GM12878 (cell line): Measurements from ENCODE around the gene PLPP1. TPM values are rescaled to one million over a fixed set of nuclear protein-coding genes. Genes with fewer than 3 reads are reported as not detected.

ENCODE experiments used
- ATAC-seq: fragments of 200-7000 bp; cut with Tn5 transposase; 3 replicates; pipeline ENCODE4 v1.9.1; 2020; ENCODE audit warnings: mild to moderate bottlenecking, moderate library complexity
- BruUV-seq: library from RNA; stranded (reverse); fragments of 400-500 nt; replicated peaks from 2 replicates; lab custom pipeline; 2021; lab: Mats Ljungman, UMichigan
- CTCF ChIA-PET: fragments of 300-600 bp; sonication (Branson Sonifier 250); formaldehyde crosslinking; extraction: SDS; loops from one replicate; lab custom pipeline; 2021; ENCODE audit warnings: inconsistent platforms; lab: Yijun Ruan, JAX
- POLR2A ChIA-PET: fragments of 350-600 bp; formaldehyde crosslinking; extraction: SDS; loops from one replicate; lab custom pipeline; 2021; ENCODE audit warnings: inconsistent platforms; lab: Charles Lee
- RAD21 ChIA-PET: fragments of 300-600 bp; sonication (Branson Sonifier 250); formaldehyde crosslinking; loops from one replicate; lab custom pipeline; 2023; ENCODE audit warnings: antibody characterized with exemption; ENCODE audit not compliant: unreplicated experiment; lab: Charles Lee
- SMC1A ChIA-PET: fragments of 300-600 bp; sonication (Branson Sonifier 250); formaldehyde crosslinking; loops from one replicate; lab custom pipeline; 2023; ENCODE audit not compliant: unreplicated experiment, uncharacterized antibody; lab: Charles Lee
- DNase-seq: peaks from one replicate; pipeline ENCODE4 v3.0.0-alpha.2; 2011; ENCODE audit warnings: low read depth, low spot score
- FAIRE-seq: peaks from 3 replicates; lab custom pipeline; 2011; peaks lifted over from hg19 to GRCh38; lab: Jason Lieb, UNC
- H2AFZ ChIP-seq: 2 replicates; pipeline ENCODE4 v1.6.0; 2011; ENCODE audit warnings: low read depth, low read length, control low read depth; ENCODE audit not compliant: control insufficient read depth
- H3K27ac ChIP-seq: 2 replicates; pipeline ENCODE4 v1.5.1; 2011; ENCODE audit warnings: control low read depth; ENCODE audit not compliant: control insufficient read depth, insufficient read depth
- H3K27me3 ChIP-seq, 2 experiments: replicated peaks in 1 of 2; 2 replicates each; pipeline versions ENCODE4 v1.6.0 to v1.6.1; 2011; ENCODE audit warnings: low read length in 1 of 2; ENCODE audit not compliant: control insufficient read depth in 2 of 2, insufficient read depth in 2 of 2
- H3K36me3 ChIP-seq, 2 experiments: 2 replicates each; pipeline ENCODE4 v1.5.1; 2011; ENCODE audit warnings: low read length in 1 of 2; ENCODE audit not compliant: control insufficient read depth in 2 of 2, insufficient read depth in 2 of 2
- H3K4me1 ChIP-seq: 2 replicates; pipeline ENCODE4 v1.6.1; 2011; ENCODE audit warnings: mild to moderate bottlenecking, low read length, moderate library complexity, mixed read lengths; ENCODE audit not compliant: control insufficient read depth, insufficient read depth
- H3K4me2 ChIP-seq: 2 replicates; pipeline ENCODE4 v1.6.0; 2011; ENCODE audit warnings: control low read depth; ENCODE audit not compliant: control insufficient read depth, insufficient read depth
- H3K4me3 ChIP-seq: fragments of 200-600 bp; sonication (generic); 2 replicates; pipeline ENCODE4 v1.5.1; 2016
- H3K79me2 ChIP-seq: 2 replicates; pipeline ENCODE4 v1.6.0; 2011; ENCODE audit warnings: low read length; ENCODE audit not compliant: control insufficient read depth, insufficient read depth
- H3K9ac ChIP-seq: 2 replicates; pipeline ENCODE4 v1.8.0; 2011; ENCODE audit warnings: low read length, control low read depth, mixed read lengths; ENCODE audit not compliant: control insufficient read depth, insufficient read depth
- H3K9me3 ChIP-seq: replicated peaks from 3 replicates; pipeline ENCODE4 v1.5.1; 2011; ENCODE audit warnings: mild to moderate bottlenecking, low read length; ENCODE audit not compliant: control insufficient read depth, insufficient read depth
- H4K20me1 ChIP-seq: 2 replicates; pipeline ENCODE4 v1.6.0; 2011; ENCODE audit not compliant: control insufficient read depth, insufficient read depth
- HCFC1 ChIP-seq: fragments of 150-350 bp; IDR thresholded peaks from 2 replicates; pipeline ENCODE4 v1.6.1; 2014; ENCODE audit warnings: low read length
- KLF5 ChIP-seq: fragments of 450-650 bp; IDR thresholded peaks from 2 replicates; pipeline ENCODE4 v1.6.1; 2014; ENCODE audit warnings: mild to moderate bottlenecking; ENCODE audit not compliant: partially characterized antibody
- MEF2B ChIP-seq: fragments of 450-650 bp; IDR thresholded peaks from 2 replicates; pipeline ENCODE4 v1.6.1; 2018; ENCODE audit warnings: mild to moderate bottlenecking, moderate library complexity; ENCODE audit not compliant: partially characterized antibody, poor library complexity, severe bottlenecking
- MXI1 ChIP-seq: fragments of 150-350 bp; IDR thresholded peaks from 2 replicates; pipeline ENCODE4 v1.6.1; 2011; ENCODE audit warnings: low read depth, mild to moderate bottlenecking, inconsistent platforms, low read length, improper control_type of control experiment
- NFIC ChIP-seq: IDR thresholded peaks from 2 replicates; pipeline ENCODE4 v1.6.1; 2012; ENCODE audit warnings: low read depth, mild to moderate bottlenecking, inconsistent platforms, low read length, moderate library complexity
- NFXL1 ChIP-seq: fragments of 450-650 bp; IDR thresholded peaks from 2 replicates; pipeline ENCODE4 v1.6.1; 2017; ENCODE audit warnings: antibody characterized with exemption, mild to moderate bottlenecking, borderline replicate concordance
- NR2F1 ChIP-seq: fragments of 450-650 bp; conservative IDR thresholded peaks from 2 replicates; pipeline ENCODE4 v1.6.1; 2017; ENCODE audit warnings: mild to moderate bottlenecking
- NRF1 ChIP-seq: conservative IDR thresholded peaks from 2 replicates; pipeline ENCODE4 v1.6.1; 2011; ENCODE audit warnings: mild to moderate bottlenecking, low read depth, low read length, improper control_type of control experiment
- RAD51 ChIP-seq: fragments of 450-650 bp; IDR thresholded peaks from 2 replicates; pipeline ENCODE4 v1.6.1; 2016; ENCODE audit warnings: moderate library complexity, mild to moderate bottlenecking, inconsistent platforms
- RB1 ChIP-seq: fragments of 450-650 bp; formaldehyde crosslinking; IDR thresholded peaks from 2 replicates; pipeline ENCODE4 v1.6.1; 2017; ENCODE audit warnings: mild to moderate bottlenecking, borderline replicate concordance
- SPI1 ChIP-seq: IDR thresholded peaks from 2 replicates; pipeline ENCODE4 v1.6.1; 2011; ENCODE audit warnings: low read depth, mild to moderate bottlenecking, low read length, moderate library complexity, borderline replicate concordance; ENCODE audit not compliant: insufficient read depth
- TCF7 ChIP-seq: IDR thresholded peaks from 2 replicates; pipeline ENCODE4 v1.6.1; 2014; ENCODE audit warnings: antibody characterized with exemption, borderline replicate concordance
- WRNIP1 ChIP-seq: IDR thresholded peaks from 2 replicates; pipeline ENCODE4 v1.6.1; 2011; ENCODE audit warnings: low read depth, low read length, improper control_type of control experiment, borderline replicate concordance
- ZBED1 ChIP-seq: IDR thresholded peaks from 2 replicates; pipeline ENCODE4 v1.6.1; 2016; ENCODE audit warnings: borderline replicate concordance
- WGBS: methylation state at CpG from one replicate; pipeline ENCODE4 v1.1.6; 2016; ENCODE audit warnings: low lambda C conversion rate; ENCODE audit not compliant: insufficient replicate concordance, insufficient coverage; ENCODE audit errors: missing lambda C conversion rate; 5-methylcytosine and 5-hydroxymethylcytosine counted together
- in situ Hi-C: fragments of 300-500 bp; cut with MboI; formaldehyde crosslinking; loops from 9 replicates; pipeline ENCODE4 v1.14.3; 2018; ENCODE audit warnings: mixed read lengths
- intact Hi-C: fragments of 100-400 bp; cut with micrococcal nuclease; formaldehyde crosslinking; loops from one replicate; pipeline ENCODE4 v1.14.2; 2022; ENCODE audit not compliant: unreplicated experiment
- polyA plus RNA-seq, 11 experiments: library from polyadenylated mRNA; depleted of rRNA in 4 of 11; unstranded in 6 of 11; stranded (reverse) in 5 of 11; fragments of >200 nt; fragmentation: Nextera tagmentation in 4 of 11; fragmentation: Illumina TruSeq in 1 of 11; extraction: Ambion mirVana in 4 of 11; extraction: Trizol in 1 of 11; gene quantifications; 1 replicate in 1 of 11; 2 replicates in 10 of 11; pipeline versions ENCODE4 v1.2.1 to v1.2.3, GENCODE V29; 2011 to 2016; ENCODE audit warnings: inconsistent platforms in 2 of 11, missing spikeins in 2 of 11, low read depth in 1 of 11
- total RNA-seq, 4 experiments: library from RNA; depleted of rRNA in 3 of 4; stranded (reverse); fragments of >200 nt in 3 of 4; fragmentation: Illumina TruSeq in 1 of 4; extraction: Trizol in 1 of 4; gene quantifications; 2 replicates each; pipeline versions ENCODE4 v1.2.1 to v1.2.3, GENCODE V29; 2013 to 2021

PLPP1 gene
- total and polyA plus RNA-seq, 10 of the 15 experiments (the other 5 are each of a cell fraction or from before 2014, with no cell fraction given): 3.0 to 11.3 (median 8.1) TPM

- in situ Hi-C loops: no loop called here
- ATAC-seq: no peak
- no peaks in the 10 kb centered on the region for H3K27me3 ChIP-seq
- no peaks in the 10 kb centered on the region for H3K9me3 ChIP-seq
- intact Hi-C loops: no loop called here
- H4K20me1 ChIP-seq: no peaks in the 10 kb centered on the region
- WGBS: 96% methylated on average over 2 of the region's 2 CpGs
- POLR2A ChIA-PET: no interaction called here
- RAD21 ChIA-PET: interaction anchor here (0.6 kb wide), 1 partner anchor 1615 kb away, joined by 5 read pairs; no protein-coding TSS in a partner anchor
- H2AFZ ChIP-seq: no peak overlapping the region
- H3K79me2 ChIP-seq: no peaks in the 10 kb centered on the region
- TF ChIP-seq NR2F1 (no peak), RAD51 (no peak), NFIC (no peak), TCF7 (no peak), NRF1 (no peak), KLF5 (no peak), SPI1 (no peak), ZBED1 (no peak)
- TF ChIP-seq, all 136 proteins: peak for 0
- no peak for FAIRE-seq
- Histone ChIP-seq H3K27ac (no peak overlapping the region), H3K4me1 (no peaks in the 10 kb centered on the region), H3K4me3 (no peak overlapping the region), H3K36me3 (no peaks in the 10 kb centered on the region), H3K4me2 (no peak overlapping the region), H3K9ac (no peak overlapping the region)
- SMC1A ChIA-PET: interaction anchor here (1.3 kb wide), 1 partner anchor 8 kb away, joined by 4 read pairs; no protein-coding TSS in a partner anchor
- no TSS peak for BruUV-seq
- CTCF ChIA-PET: interaction anchor here (0.6 kb wide), 1 partner anchor 39 kb away, joined by 3 read pairs; no protein-coding TSS in a partner anchor
- no peak for DNase-seq
Observed at GRCh38 chr5:55523293-55523692, 11.5 kb downstream of the PLPP1 start.

- Histone ChIP-seq H3K4me1 (no peaks in the 10 kb centered on the region), H3K27ac (no peak overlapping the region), H3K4me3 (no peak overlapping the region), H3K36me3 (no peaks in the 10 kb centered on the region), H3K79me2 (no peaks in the 10 kb centered on the region), H3K9ac (no peak overlapping the region), H2AFZ (no peak overlapping the region), H3K27me3 (no peaks in the 10 kb centered on the region), H4K20me1 (no peaks in the 10 kb centered on the region), H3K9me3 (no peaks in the 10 kb centered on the region), H3K4me2 (no peak overlapping the region)
- 65% methylated on average over 5 of the region's 5 CpGs for WGBS
- in situ Hi-C loops: no loop called here
- TF ChIP-seq RB1 (no peak), WRNIP1 (no peak), MEF2B (no peak), MXI1 (no peak), HCFC1 (no peak), NFXL1 (no peak)
- no TSS peak for BruUV-seq
- intact Hi-C loops: no loop called here
- POLR2A ChIA-PET: no interaction called here
- no peak for DNase-seq
- SMC1A ChIA-PET: no interaction called here
- CTCF ChIA-PET: interaction anchor here (0.6 to 0.9 kb wide), 2 partner anchors 8 to 16 kb away, joined by 4 to 6 read pairs; no protein-coding TSS in a partner anchor
- FAIRE-seq: no peak
- RAD21 ChIA-PET: no interaction called here
- ATAC-seq: no peak
Observed at GRCh38 chr5:55521881-55522280, 12.9 kb downstream of the PLPP1 start.
